Measurements from ENCODE around the gene MGRN1. TPM values are rescaled to one million over a fixed set of nuclear protein-coding genes. Genes with fewer than 3 reads are reported as not detected.

MGRN1 gene
- total and polyA plus RNA-seq, 8 donors, result 13.2 to 469 (median 56.1) TPM

GRCh38 chr16:4680673-4681470 lies 56.2 kb downstream of the MGRN1 start:
- no peaks in the 10 kb centered on the region for H3K9me3 ChIP-seq
- peak overlapping the region; percentile 16 to 43 (median 24) for H3K4me3 ChIP-seq
- peaks cover 29 to 98% (median 90%) of the 10 kb centered on the region in 4 donors for H3K36me3 ChIP-seq
- TF ChIP-seq POLR2A (IDR thresholded peaks at IDR 0.05), result no peak
- no peak for TF ChIP-seq CTCF (IDR thresholded peaks at IDR 0.05)
- H3K4me1 ChIP-seq, result peaks cover 30 to 67% (median 39%) of the 10 kb centered on the region in 4 donors
- H3K27ac ChIP-seq, result peak overlapping the region; percentile 82 to 90 (median 87)
- 38 to 64% (median 51%) methylated on average over 20 to 26 of the region's 26 CpGs for WGBS, 5 donors
- intact Hi-C loops (cut with DNase I; ENCODE audit: low total_unique reads), result no loop called here
- no peaks in the 10 kb centered on the region for H3K27me3 ChIP-seq
- peak in 1 of 2 donors; percentile 54 for DNase-seq

DNA sequence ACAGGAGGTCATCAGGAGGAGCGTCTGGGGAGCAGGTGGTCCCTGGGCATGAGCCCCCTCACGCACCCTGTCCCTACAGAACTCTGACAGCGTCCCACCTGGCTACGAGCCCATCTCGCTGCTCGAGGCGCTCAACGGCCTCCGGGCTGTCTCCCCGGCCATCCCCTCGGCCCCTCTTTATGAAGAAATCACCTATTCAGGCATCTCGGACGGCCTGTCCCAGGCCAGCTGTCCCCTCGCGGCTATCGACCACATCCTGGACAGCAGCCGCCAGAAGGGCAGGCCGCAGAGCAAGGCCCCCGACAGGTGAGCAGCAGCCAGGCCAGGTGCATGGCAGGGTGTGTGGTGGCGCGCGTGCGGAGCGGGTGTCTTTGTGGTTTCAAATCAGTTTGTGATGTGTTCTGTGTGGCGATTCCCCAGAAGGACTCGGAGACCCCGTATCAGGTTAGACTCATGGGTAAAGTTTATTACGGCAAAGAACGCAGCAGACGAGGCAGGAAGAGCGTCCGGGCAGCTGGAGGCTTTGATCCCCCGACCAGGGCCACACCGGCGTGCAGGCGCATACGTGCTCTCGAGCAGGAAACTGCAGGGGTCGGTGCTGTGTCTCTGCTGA lies 57.0 kb downstream of the MGRN1 start:
- Histone ChIP-seq H3K36me3 (peaks cover 36 to 98% (median 90%) of the 10 kb centered on the region in 4 donors), H3K9me3 (no peaks in the 10 kb centered on the region), H3K4me1 (peaks cover 30 to 60% (median 39%) of the 10 kb centered on the region in 4 donors), H3K27ac (peak overlapping the region; percentile 82 to 90 (median 87)), H3K27me3 (no peaks in the 10 kb centered on the region), H3K4me3 (no peak overlapping the region)
- TF ChIP-seq CTCF (IDR thresholded peaks at IDR 0.05), result no peak
- TF ChIP-seq EP300 (IDR thresholded peaks at IDR 0.05), result no peak
- TF ChIP-seq POLR2A (IDR thresholded peaks at IDR 0.05), result no peak
- TF ChIP-seq POLR2AphosphoS5 (IDR thresholded peaks at IDR 0.05), result no peak
- WGBS, 5 donors, result 84 to 95% (median 86%) methylated on average over 15 to 39 of the region's 39 CpGs
- intact Hi-C loops (cut with DNase I; ENCODE audit: low total_unique reads), result no loop called here
- no peak for DNase-seq

- Histone ChIP-seq H3K36me3 (peaks cover 40 to 98% (median 90%) of the 10 kb centered on the region in 4 donors), H3K27me3 (no peaks in the 10 kb centered on the region)
Measured at GRCh38 chr16:4682084-4682591, 57.5 kb downstream of the MGRN1 start.

More at GRCh38 chr16:4682084-4682591, 57.5 kb downstream of the MGRN1 start:
- Histone ChIP-seq H3K4me1 (peaks cover 30 to 54% (median 39%) of the 10 kb centered on the region in 4 donors), H3K27ac (peak overlapping the region in 3 of 5 donors; percentile 22 to 85 (median 26)), H3K4me3 (no peak overlapping the region), H3K9me3 (no peaks in the 10 kb centered on the region)
- intact Hi-C loops (cut with DNase I; ENCODE audit: low total_unique reads), result no loop called here
- WGBS, 5 donors, result 70 to 86% (median 78%) methylated on average over 16 to 26 of the region's 26 CpGs
- DNase-seq, result no peak
- TF ChIP-seq POLR2A (IDR thresholded peaks at IDR 0.05) (no peak), CTCF (IDR thresholded peaks at IDR 0.05) (no peak), POLR2AphosphoS5 (IDR thresholded peaks at IDR 0.05) (no peak), EP300 (IDR thresholded peaks at IDR 0.05) (no peak)
